Measurements from ENCODE around the gene SNRNP70.

The SNRNP70 gene

GRCh38 chr19:49155005-49155819 lies 70.0 kb downstream of the SNRNP70 start, which contains the start of gene HRC:
Gene HRC, minus strand, starts transcription at chr19:49155396. Its CDS starts 159 bp downstream, at chr19:49155237.
- TF ChIP-seq CTCF (conservative IDR thresholded peaks at IDR 0.05; ENCODE audit: low read depth, low read length): no peak
- DNase-seq (ENCODE audit: low read depth): no peak

GRCh38 chr19:49155820-49156346 lies 70.6 kb downstream of the SNRNP70 start:
- no peak overlapping the region for H3K4me3 ChIP-seq (ENCODE audit: low read length)
- DNase-seq (ENCODE audit: low read depth): no peak
- TF ChIP-seq CTCF (conservative IDR thresholded peaks at IDR 0.05; ENCODE audit: low read depth, low read length): no peak

More at GRCh38 chr19:49155005-49155819, 70.0 kb downstream of the SNRNP70 start, which contains the start of gene HRC:
- no peak within 1 kb of the TSS for H3K4me3 ChIP-seq (ENCODE audit: low read length)

GRCh38 chr19:49157445-49158224 lies 72.4 kb downstream of the SNRNP70 start, which contains the start of gene TRPM4:
Gene TRPM4, plus strand, starts transcription at chr19:49157792. Its CDS starts 75 bp downstream, at chr19:49157867.
- DNase-seq (ENCODE audit: low read depth): no peak
- H3K4me3 ChIP-seq (ENCODE audit: low read length): peak within 1 kb of the TSS; percentile 78
- no peak for TF ChIP-seq CTCF (conservative IDR thresholded peaks at IDR 0.05; ENCODE audit: low read depth, low read length)

Data from retinal pigment epithelial cell (primary cell).